ENCODE data around the gene TSPOAP1.

The TSPOAP1 gene

DNA sequence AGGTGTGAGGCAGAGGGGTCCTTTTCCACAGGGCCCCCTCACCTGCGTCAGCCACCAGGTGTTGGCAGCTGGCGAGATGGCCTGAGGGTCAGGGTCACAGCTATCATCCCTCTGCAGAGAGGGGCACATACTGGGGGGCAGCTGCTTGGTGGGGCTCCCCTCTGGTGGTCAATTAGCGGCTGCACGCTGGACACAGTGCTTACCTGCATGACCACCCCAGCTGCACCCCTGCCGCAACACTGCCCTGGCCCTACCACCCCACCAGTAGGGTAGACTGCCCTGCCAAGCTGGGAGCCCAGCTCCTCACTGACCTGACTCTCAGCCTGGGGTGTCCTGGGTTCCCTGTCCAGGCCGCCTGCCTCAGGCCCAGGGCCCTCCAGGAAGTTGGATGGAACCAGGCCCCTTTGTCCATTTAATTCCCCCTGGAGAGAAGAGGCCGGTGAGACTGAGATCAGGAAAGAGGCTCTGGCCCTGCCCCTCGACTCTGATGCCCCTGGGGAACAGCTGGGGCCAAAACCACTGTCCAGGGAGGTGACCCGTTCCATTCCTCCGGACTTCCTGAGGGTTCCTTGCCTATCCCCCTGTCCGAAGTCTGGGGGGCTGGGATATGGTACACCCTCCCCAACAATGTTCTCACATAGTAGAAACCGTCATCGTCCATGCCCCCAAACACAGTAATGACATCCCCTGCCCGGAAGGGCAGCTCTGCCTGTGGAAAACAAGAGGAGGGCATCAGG lies 23.7 kb downstream of the TSPOAP1 start:
- DNase-seq (ENCODE audit: low read depth, low spot score), result no peak

DNA sequence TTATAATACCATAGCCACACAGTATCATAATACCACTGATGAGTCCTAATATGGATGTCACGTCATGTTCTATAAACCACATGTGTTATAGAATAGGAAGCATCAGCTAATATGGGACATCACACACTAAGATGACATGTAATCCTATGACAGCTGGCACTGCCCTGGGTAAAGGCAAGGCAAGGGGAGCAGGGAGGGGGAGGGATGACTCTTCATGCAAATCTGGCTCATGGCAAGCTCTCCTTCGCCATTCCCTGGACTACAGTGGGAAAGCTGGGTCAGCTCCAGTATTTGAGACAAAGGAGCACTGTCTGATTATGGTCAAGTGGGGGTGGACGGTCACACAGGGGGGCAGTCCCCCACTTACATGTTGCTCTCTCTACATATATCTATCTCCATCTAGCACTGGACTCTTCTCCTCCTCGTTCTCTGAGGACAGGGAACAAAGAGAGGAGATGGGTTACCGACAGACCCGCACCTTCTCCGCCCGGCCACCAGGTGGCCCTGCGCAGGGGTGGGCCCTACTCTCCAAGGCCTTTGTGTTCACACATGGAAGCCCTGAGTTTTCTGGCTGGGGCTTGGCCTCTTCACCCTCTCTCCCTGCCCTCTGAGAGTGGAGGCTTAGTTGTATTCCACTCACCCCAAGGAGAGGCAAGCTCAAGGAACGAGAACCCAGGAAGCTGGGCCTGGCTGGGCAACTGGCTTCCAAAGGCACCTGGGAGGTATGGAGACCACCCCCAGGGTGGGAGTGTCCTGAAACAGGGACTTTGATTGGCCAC lies 24.4 kb downstream of the TSPOAP1 start:
- no peak for DNase-seq (ENCODE audit: low read depth, low spot score)

DNA sequence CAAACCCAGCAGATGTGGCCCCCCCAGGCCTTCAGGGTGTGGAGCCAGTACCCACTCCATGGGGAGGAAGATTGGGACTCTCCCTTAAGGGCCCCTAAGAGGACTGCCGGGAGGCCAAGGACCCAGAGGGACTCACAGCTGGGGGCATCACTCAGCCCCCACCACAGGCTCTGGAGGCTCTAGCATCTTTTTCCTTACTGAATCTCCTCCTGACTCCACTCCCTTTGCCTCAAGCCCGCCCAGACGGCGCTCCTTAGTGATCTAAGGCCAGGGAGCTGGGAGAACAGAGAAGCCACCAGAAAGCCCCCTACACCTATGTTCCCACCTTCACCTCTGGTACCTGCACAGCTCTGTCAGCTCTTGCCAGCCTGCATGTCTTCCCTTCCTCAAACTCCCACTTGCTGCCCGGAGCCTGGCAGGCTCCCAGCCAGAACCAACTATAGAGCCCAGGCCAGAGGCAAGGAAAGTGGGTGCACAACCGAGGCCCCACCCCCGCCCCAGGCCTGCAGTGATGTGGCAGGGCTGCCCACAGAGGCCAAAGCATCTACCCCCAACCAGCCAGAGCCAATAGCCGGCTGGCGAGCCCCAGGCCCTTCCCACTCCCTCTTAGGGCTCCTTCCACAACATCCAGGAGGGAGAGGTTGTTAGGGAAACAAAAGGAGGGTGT lies 25.5 kb downstream of the TSPOAP1 start:
- DNase-seq (ENCODE audit: low read depth, low spot score), result no peak

DNA sequence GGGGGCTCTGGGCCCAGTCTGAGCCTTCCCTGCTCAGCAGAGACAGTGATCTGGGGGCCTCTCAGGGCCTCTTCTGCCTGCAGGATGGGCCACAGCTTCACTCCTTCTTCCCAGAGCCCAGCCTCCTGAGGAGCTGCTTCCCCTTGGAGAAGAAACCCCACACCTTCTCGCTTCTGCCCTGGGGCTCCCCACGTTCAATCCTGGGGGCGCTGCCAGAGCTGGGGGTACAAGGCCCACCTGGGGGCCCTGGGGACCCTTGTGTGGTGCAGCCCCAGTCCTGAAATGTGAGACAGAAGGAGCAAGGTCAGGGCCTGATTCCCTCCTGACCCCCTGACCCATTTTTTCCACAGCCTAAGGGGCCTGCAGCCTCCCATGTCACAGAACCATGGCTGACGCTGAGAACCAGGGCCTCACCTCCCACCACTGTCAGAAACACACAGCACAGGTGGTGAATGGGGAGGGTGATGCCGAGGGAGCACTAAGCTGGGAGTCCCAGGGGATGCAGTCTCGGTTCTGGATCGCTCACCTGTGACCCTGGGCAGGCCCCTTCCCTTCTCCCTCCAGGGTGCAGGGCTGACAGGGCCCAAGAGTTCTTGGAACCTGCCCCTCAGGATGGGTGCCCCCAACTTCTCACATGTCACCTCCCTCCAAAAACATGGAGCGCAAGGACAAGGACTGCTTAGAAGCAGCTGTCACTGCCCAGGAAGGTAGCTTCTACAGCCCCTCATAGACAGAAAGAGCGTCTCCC lies 26.2 kb downstream of the TSPOAP1 start:
- no peak for DNase-seq (ENCODE audit: low read depth, low spot score)

DNA sequence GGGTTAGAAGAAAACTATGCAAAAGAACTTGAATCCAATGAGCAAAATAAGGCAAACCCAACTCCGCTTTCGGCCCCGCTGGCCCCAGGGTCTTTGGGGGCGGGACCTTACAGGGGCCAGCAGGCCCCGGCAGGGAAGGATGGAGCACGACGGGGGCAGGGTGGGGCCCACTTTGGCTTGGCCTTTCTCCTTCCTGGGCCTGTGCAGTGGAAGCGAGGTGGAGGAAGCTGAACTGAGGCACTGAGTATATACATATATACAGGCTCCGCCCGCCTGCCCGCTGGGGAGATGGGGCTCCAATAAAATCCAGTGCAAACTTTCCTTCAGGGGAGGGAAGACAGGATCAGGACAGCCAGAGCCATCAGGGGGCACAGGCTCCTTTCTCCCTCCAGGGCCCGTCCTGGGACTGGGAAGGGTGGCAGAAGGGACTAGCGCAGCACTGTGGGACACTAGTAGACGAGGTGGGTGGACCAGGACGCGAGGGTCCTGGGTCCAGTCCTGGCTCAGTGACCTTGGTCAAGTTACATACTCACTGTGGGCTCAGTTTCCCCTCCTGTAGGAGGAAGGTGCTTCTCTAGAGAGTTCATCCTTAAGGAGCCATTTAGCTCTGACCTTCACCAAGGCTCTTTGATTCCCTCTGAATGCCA lies 27.0 kb downstream of the TSPOAP1 start:
- DNase-seq (ENCODE audit: low read depth, low spot score), result no peak

DNA sequence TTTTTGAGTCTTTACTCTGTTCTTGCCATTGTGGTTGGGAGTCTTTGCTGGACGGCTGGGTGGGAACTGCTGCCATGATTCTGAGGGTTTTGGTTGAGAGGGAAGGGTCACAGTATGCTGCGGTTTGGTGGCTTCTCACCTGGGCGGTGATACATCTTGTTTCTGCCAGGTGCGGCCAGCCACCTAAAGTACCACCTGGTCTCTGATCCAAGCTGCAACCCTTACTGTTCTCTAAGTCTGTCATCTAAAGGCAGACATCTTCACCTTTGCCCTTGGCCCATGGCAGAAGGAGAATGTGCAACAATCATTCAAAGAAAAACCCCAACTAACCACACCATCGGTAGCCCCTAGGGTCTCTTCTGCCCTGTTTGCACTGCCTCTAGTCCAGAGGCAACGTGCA lies 28.3 kb downstream of the TSPOAP1 start:
- DNase-seq (ENCODE audit: low read depth, low spot score), result no peak

DNA sequence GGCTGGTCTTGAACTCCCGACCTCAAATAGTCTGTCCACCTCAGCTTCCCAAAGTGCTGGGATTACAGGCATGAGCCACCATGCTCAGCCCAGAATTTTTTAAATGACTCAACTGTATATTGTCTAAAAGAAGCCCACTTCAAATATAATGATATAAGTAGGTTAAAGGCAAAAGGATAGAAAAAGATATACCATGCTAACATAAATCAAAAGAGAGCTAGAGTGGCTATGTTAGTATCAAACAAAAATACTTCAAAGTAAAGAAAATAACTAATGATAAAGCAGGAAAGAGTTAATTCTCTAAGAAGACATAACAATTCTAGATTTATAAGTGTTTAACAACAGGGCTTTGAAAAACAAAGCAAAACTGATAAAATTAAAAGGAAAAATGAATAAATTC lies 34.6 kb downstream of the TSPOAP1 start:
- DNase-seq (ENCODE audit: low read depth, low spot score), result no peak

DNA sequence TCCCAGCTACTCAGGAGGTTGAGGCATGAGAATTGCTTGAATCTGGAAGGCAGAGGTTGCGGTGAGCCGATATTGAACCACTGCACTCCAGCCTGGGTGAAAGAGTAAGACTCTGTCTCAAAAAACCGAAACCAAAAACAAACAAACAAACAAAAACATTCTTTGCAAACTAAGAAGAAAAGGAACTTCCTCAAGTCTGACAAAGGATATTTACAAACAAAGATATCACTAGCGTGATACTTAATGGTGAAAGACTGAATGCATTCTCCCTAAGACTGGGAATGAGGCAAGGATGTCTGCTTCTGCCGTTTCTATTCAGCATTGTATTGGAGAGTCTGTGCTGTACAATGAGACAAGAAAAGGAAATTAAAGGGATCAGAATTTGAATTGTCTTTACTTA lies 37.3 kb downstream of the TSPOAP1 start:
- DNase-seq (ENCODE audit: low read depth, low spot score), result no peak

DNA sequence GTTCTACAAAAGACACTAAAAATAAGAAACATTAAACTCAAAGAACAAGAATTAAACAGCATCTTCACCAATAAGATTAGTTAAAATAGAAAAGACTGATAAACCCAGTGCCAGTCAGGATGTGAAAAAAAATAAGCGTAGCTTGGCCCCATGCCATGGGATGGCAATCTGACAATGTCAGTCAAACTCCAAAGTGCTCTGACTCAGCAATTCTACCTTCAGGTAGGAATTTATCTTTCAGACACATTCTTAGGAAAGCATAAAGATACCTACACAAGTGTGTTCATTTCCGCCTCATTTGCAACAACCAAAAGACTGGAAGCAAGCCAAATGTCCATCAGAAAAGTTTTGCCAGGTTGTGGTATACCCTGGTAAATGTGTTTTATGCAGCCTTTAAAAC lies 38.7 kb downstream of the TSPOAP1 start:
- DNase-seq (ENCODE audit: low read depth, low spot score), result no peak

DNA sequence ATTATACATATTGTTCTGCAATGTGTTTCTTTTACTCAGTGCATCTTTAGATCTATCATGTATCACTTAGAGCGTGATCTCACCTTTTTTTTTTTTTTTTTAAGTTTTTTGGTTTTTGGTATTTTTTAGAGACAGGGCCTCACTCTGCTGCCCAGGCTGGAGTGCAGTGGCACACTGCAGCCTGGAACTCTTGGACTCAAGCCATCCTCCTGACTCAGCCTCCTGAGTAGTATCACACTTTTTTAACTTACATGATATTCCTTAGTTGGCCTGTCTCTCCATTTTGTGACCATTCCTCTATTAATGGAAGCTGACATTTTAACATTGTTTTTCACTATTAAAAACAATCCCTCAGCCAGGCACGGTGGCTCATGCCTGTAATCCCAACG lies 43.2 kb downstream of the TSPOAP1 start:
- no peak for DNase-seq (ENCODE audit: low read depth, low spot score)

DNA sequence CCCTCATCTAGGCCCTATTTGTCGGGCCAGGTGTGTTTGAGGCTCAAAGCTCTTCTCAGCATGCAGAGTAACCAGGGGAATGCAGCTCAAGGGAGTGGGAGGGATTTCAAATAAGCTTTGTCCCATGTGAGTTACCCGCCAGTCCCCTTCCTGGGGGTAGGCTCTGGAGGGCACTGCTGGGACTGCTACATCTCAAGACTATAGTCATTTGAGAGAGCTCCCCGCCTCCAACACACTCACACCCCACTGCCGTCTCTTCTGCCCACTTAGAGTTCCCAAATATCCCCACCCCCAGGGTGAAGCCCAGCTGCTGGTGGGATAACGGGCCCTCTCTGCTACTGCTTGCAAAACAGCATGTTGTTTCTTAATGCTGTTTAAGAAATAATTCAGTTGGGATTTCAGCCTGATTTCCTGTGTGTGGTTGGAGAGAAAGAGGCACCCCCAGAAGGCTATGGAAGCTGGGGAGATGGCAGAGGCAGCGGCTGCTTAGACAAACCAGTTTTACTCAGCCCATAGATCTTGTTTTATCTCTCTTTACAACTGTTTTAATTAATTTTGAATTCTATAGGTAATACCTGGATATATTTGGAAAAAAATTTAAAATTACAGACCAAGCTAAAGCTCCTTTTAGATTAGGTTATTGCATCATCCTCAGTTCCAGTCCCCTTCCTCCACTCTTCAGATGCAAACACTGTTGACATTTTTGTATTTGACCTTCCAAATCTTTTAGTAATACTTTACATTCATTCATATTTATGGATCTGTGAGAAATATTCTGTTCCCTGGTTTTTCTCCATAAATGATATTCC lies 43.8 kb downstream of the TSPOAP1 start:
- DNase-seq (ENCODE audit: low read depth, low spot score), result no peak

DNA sequence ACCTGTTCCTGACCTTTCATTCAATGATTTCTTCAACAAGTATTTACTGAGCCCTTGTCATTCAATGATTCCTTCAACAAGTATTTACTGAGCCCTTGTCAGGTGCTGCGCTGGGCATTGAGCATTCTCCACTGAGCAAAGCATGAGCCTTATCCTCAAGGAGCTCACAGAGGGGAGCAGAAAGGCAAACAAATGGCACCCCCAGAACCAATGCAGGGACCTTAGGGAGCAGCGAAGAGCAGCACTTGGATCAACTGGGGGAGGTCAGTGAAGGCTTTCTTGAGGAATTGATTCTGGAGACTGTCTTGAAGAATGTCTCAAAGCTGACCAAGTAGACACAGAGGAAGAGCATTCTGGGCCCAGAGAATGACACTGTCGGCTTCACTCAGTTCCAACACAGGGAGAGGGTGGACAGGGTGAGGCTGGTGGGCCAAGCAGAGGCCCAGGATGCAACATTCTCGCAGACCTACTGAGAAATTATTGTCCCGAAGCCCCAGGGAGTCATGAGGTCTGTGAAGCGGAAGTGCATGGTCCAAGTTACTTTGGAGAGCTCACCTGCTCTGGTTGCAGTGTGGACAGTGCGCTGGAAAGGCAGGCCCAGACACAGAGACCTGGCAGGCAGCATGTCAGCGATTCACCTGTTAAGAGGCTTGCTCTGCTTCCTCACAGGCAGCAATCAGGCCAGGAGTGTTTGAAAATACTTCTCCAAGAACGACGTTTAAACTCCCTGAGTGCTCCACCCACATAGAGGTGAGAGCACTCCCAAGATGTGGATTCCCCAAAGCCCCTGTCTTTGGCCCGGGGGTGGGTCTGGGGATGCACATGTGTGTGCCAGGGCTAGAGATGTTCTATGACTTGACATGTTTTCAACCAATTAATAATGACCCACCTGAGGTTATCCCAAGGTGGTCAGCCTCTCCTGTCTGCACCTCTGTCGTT lies 44.7 kb downstream of the TSPOAP1 start:
- no peak for DNase-seq (ENCODE audit: low read depth, low spot score)

DNA sequence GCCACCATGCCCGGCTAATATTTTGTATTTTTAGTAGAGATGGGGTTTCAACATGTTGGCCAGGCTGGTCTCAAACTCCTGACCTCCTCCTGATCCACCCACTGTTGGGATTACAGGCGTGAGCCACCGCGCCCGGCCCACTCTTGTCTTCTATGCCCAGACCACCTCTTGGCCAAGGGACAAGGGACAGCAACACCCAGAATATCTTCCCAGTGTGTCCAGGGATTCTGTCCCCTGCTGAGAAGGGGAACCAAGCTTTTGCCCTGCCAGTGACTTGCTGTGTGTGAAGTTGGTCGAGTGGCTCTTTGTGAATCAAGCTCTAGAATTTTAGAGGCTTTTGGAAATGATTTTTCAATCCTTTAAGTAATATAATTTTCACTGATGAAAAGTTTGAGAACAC lies 46.2 kb downstream of the TSPOAP1 start:
- no peak for DNase-seq (ENCODE audit: low read depth, low spot score)

DNA sequence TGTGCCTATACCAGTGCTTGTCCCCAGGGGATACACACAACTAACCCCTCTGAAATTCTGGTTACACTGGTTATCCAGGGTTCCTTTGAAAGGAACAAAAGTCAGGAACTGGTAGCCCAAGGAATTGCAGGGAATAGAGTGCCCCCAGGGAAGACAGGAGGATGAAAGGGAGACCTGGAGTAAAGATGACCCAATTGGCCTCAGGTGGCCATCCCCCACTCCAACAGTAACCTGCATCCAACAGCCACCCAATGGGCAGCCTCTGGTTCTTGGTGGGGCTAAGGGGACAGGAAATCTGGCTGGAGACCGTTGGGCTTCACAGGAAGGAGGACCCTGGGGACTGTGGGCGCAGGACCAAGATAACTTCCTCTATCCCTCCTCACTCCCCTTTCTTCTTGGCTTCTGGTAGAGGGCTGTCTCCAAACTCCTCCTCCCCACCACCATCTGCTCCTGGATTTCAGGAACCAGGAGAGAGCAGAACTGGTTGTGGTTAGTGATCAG lies 47.0 kb downstream of the TSPOAP1 start:
- DNase-seq (ENCODE audit: low read depth, low spot score), result no peak

DNA sequence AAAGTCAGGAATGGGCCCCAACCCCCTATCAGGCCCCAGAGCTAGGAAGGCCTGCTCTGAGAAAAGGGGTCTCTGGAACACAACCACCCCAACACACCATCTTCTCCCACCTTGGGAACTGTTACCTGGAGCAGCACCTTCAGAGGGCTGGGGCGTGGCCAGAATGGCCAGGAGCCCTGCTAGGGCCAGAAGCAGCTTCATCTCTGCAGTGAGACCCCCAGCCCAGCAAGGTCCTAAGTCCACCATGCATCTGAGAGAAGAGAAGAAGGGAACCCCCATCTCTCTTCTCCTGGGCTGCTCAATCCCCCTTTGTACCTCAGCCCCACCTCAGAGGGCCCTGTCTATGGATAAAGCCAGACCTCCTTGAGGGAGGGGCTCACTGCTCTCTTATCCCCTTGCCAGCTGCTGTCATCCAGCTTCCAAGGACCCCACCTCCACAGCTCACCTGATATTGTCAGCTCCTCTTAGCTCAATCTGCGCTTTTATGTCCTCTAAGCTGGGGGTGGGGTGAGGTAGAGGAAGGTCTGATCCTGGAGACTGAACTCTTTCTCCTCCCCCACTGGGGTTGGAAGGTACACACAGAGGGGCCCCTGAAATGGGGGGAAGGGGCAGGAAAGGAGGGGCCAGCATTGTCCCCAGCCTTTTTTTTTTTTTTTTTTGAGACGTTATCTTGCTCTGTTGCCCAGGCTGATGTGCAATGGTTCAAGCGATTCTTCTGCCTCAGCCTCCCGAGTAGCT lies 47.9 kb downstream of the TSPOAP1 start, which contains the start of gene MPO:
Gene MPO, minus strand, starts transcription at position 456 of the 738 bp plus-strand sequence. Its CDS starts 177 bp downstream, at position 279.
- DNase-seq (ENCODE audit: low read depth, low spot score), result no peak

DNA sequence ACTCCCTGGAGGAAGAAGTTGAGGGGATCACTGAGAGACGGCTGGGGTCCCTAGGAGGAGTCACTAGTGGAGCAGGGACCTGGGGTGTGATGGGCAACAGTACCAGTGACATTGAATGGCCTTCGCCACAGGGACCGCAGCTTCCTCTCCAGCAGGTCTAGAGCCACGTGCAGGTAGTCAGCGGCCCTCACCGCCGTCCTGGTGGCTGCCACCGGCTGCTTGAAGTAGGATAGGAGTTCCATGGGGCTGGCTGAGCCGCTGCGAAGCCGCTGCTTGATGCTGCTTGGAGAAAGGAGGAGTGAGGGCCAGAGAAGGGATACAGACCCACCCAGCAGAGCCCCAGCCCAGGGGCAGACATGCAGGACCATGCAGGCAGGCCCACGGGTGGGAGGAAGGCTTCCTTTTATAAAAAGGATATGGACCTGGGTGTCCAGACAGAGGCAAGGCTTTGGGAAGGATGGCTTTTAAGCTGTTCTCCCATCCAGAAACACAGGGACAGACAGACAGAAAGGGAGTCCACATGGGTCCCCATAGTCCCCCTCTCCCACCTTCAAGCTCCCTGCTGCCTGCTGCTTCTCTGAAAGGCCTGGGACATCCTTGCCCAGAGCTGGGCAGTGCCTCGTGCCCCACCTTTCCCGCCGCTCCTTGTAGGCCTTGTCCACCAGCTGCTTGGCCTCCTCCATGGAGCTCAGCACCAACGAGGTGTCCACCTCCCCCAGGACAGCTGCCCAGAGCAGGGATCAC lies 48.7 kb downstream of the TSPOAP1 start:
- no peak for DNase-seq (ENCODE audit: low read depth, low spot score)

DNA sequence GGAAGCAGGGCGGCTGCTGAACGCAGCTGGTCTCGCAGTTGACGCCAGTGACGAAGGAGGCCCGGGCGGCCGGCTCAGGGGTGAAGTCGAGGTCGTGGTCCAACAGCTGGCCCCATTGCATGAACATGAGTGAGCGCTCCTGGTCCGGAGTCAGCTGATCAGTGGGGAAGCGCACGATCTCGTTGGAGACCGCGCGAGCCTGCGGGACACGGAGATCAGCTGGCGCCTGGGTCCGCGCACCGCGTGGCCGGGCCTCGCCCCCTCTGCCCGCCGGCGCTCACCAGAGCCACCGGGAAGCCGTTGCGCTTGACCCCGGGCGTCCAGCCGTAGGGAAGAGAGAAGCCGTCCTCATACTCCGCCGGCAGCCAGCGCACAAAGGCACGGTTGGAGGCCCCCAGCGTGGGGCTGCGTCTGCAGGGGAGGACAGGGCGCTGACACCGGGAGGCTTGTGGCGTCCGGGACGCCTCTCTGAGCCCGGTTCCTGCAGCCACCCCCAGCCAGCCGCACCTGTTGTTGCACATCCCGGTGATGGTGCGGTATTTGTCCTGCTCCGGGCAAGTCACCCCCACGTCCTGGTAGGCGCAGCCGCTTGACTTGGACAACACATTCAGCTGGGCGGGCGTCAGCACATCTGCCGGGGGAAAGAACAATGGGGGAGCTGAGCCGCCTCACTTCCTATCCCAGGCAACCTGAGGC lies 49.4 kb downstream of the TSPOAP1 start:
- no peak for DNase-seq (ENCODE audit: low read depth, low spot score)
